Liver (tissue), 9 donors: ENCODE data around the gene OPA3. TPM values are rescaled to one million over a fixed set of nuclear protein-coding genes. Genes with fewer than 3 reads are reported as not detected.

Source experiments
- DNase-seq: peaks from one replicate; pipeline ENCODE4 v3.0.0-alpha.2; 2017; ENCODE audit warnings: low spot score
- H3K27ac ChIP-seq, 2 donors: one replicate each; pipeline ENCODE4 v1.7.0; 2013; ENCODE audit warnings: inconsistent platforms in 2 of 2, low read length in 2 of 2, control low read depth in 1 of 2, low read depth in 1 of 2, mild to moderate bottlenecking in 1 of 2
- H3K27me3 ChIP-seq, 4 donors: one replicate each; pipeline versions ENCODE4 v1.6.1 to v1.7.0; 2013; ENCODE audit warnings: low read length in 3 of 4, inconsistent platforms in 1 of 4, mild to moderate bottlenecking in 1 of 4, moderate library complexity in 1 of 4; ENCODE audit not compliant: control insufficient read depth in 4 of 4, insufficient read depth in 4 of 4
- H3K36me3 ChIP-seq, 4 donors: one replicate each; pipeline versions ENCODE4 v1.6.1 to v1.7.0; 2013; ENCODE audit warnings: low read length in 3 of 4, mild to moderate bottlenecking in 3 of 4, low read depth in 1 of 4, moderate library complexity in 1 of 4; ENCODE audit not compliant: control insufficient read depth in 4 of 4, insufficient read depth in 3 of 4
- H3K4me1 ChIP-seq, 4 donors: one replicate each; pipeline versions ENCODE4 v1.6.1 to v1.7.0; 2013; ENCODE audit warnings: low read length in 3 of 4, mild to moderate bottlenecking in 3 of 4, moderate library complexity in 1 of 4; ENCODE audit not compliant: control insufficient read depth in 4 of 4, insufficient read depth in 4 of 4
- H3K4me3 ChIP-seq, 3 donors: one replicate each; pipeline versions ENCODE4 v1.6.1 to v1.7.0; 2013; ENCODE audit warnings: low read length in 3 of 3, control low read depth in 1 of 3, low read depth in 1 of 3, mild to moderate bottlenecking in 1 of 3
- H3K9ac ChIP-seq, 2 donors: one replicate each; pipeline ENCODE4 v1.7.0; 2013; ENCODE audit warnings: low read length in 2 of 2, mild to moderate bottlenecking in 2 of 2, moderate library complexity in 2 of 2, control low read depth in 1 of 2, low read depth in 1 of 2
- H3K9me3 ChIP-seq, 4 donors: one replicate each; pipeline versions ENCODE4 v1.6.1 to v1.7.0; 2013; ENCODE audit warnings: low read length in 3 of 4; ENCODE audit not compliant: control insufficient read depth in 4 of 4
- EGR1 ChIP-seq, 2 donors: IDR thresholded peaks; 2 replicates each; pipeline ENCODE4 v1.6.1; 2016 to 2018; ENCODE audit warnings: antibody characterized with exemption in 2 of 2, low read depth in 2 of 2
- FOXA1 ChIP-seq: IDR thresholded peaks from 2 replicates; pipeline ENCODE4 v1.6.1; 2016; ENCODE audit warnings: antibody characterized with exemption
- FOXA2 ChIP-seq: IDR thresholded peaks from 2 replicates; pipeline ENCODE4 v1.6.1; 2016; ENCODE audit warnings: antibody characterized with exemption
- GABPA ChIP-seq, 2 donors: IDR thresholded peaks in 1 of 2; conservative IDR thresholded peaks in 1 of 2; 2 replicates each; pipeline ENCODE4 v1.6.1; 2016; ENCODE audit warnings: antibody characterized with exemption in 2 of 2, mild to moderate bottlenecking in 1 of 2, moderate library complexity in 1 of 2
- HNF4A ChIP-seq, 2 donors: conservative IDR thresholded peaks; 2 replicates each; pipeline ENCODE4 v1.6.1; 2016; ENCODE audit warnings: antibody characterized with exemption in 2 of 2, mild to moderate bottlenecking in 2 of 2
- JUND ChIP-seq, 2 donors: IDR thresholded peaks; 2 replicates each; pipeline ENCODE4 v1.6.1; 2016; ENCODE audit warnings: antibody characterized with exemption in 2 of 2
- NR2F2 ChIP-seq: IDR thresholded peaks from 2 replicates; pipeline ENCODE4 v1.6.1; 2016; ENCODE audit warnings: antibody characterized with exemption
- RAD21 ChIP-seq, 2 donors: IDR thresholded peaks; 2 replicates each; pipeline ENCODE4 v1.6.1; 2016; ENCODE audit warnings: antibody characterized with exemption in 2 of 2, mild to moderate bottlenecking in 2 of 2
- RXRA ChIP-seq, 2 donors: IDR thresholded peaks; 2 replicates each; pipeline ENCODE4 v1.6.1; 2017 to 2018; ENCODE audit warnings: antibody characterized with exemption in 2 of 2, mild to moderate bottlenecking in 1 of 2
- SP1 ChIP-seq: IDR thresholded peaks from 2 replicates; pipeline ENCODE4 v1.6.1; 2018; ENCODE audit warnings: antibody characterized with exemption, mild to moderate bottlenecking
- TAF1 ChIP-seq: conservative IDR thresholded peaks from 2 replicates; pipeline ENCODE4 v1.6.1; 2016; ENCODE audit warnings: antibody characterized with exemption, mild to moderate bottlenecking
- YY1 ChIP-seq: IDR thresholded peaks from 2 replicates; pipeline ENCODE4 v1.6.1; 2016; ENCODE audit warnings: antibody characterized with exemption, mild to moderate bottlenecking
- WGBS: extraction: QIAGEN DNeasy Blood & Tissue Kit; methylation state at CpG from one replicate; pipeline ENCODE4 v1.1.7; 2013; 5-methylcytosine and 5-hydroxymethylcytosine counted together
- polyA plus RNA-seq, 2 donors: library from polyadenylated mRNA; stranded (reverse) in 1 of 2; unstranded in 1 of 2; fragments of 200-250 nt in 1 of 2; fragments of >200 nt in 1 of 2; fragmentation: Nextera tagmentation in 1 of 2; extraction: Ambion mirVana in 1 of 2; gene quantifications; one replicate each; pipeline versions ENCODE4 v1.2.1 to v1.2.3, GENCODE V29; 2013 to 2015
- total RNA-seq, 2 donors: library from RNA; depleted of rRNA; stranded (reverse); fragments of >200 nt; gene quantifications; one replicate each; pipeline ENCODE4 v1.2.3, GENCODE V29; 2014
- TF ChIP-seq, protein P1 (sequence below): IDR thresholded peaks from 2 replicates; pipeline ENCODE4 v1.6.1; 2016; ENCODE audit warnings: antibody characterized with exemption, mild to moderate bottlenecking
- TF ChIP-seq, protein P2 (sequence below): IDR thresholded peaks from 2 replicates; pipeline ENCODE4 v1.6.1; 2016; ENCODE audit warnings: antibody characterized with exemption
- TF ChIP-seq, protein P3 (sequence below): IDR thresholded peaks from 2 replicates; pipeline ENCODE4 v1.6.1; 2016; ENCODE audit warnings: antibody characterized with exemption
- TF ChIP-seq, protein P4 (sequence below): fragments of 150-350 bp; IDR thresholded peaks from 2 replicates; pipeline ENCODE4 v1.5.1; 2017; ENCODE audit warnings: improper control_type of control experiment, low read depth, low read length; ENCODE audit not compliant: missing input control
- TF ChIP-seq, protein P5 (sequence below): IDR thresholded peaks from 2 replicates; pipeline ENCODE4 v1.6.1; 2016; ENCODE audit warnings: antibody characterized with exemption
- donor health status: healthy.
- donor health status: healthy.
- donor health status: healthy.
- donor health status: healthy.
- donor health status: healthy.

OPA3 gene
- total and polyA plus RNA-seq, 4 donors: 3.8 to 9.4 (median 6.2) TPM

DNA sequence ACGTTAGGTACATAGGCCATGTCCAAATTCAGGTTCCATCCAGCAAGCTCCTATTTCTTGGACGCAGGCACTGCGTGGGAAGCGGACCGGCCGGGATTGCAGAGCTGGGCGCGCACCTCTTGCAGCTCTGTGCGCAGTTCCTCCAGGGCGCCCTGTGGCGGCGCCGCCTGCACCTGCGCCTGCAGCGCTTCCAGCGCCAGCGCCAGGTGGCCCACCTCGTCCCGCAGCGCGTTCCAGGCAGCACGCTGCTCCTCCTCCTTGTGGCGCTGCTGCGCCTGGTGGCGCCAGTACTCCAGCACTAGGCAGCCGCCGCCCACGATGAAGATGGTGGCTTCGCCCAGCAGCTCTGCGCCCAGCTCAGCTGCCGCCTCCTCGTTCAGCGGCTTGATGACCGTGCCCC is 31.1 kb downstream of the OPA3 start:
- H3K9me3 ChIP-seq: no peaks in the 10 kb centered on the region
- H3K27me3 ChIP-seq: no peaks in the 10 kb centered on the region
- WGBS: 88% methylated on average over 34 of the region's 34 CpGs
- no peak for DNase-seq
- TF ChIP-seq FOXA1: no peak
- TF ChIP-seq EGR1 (IDR thresholded peaks at IDR 0.05; ENCODE audit: low read depth in 2 of 2): no peak
- no peak for TF ChIP-seq GABPA (IDR thresholded peaks at IDR 0.05 in 1 of 2, conservative IDR thresholded peaks at IDR 0.05 in 1 of 2)
- TF ChIP-seq NR2F2: no peak
- no peak for TF ChIP-seq RXRA (IDR thresholded peaks at IDR 0.05)
- TF ChIP-seq RAD21 (IDR thresholded peaks at IDR 0.05): no peak
- no peak for TF ChIP-seq TAF1
- TF ChIP-seq YY1: no peak
- TF ChIP-seq FOXA2: no peak
- TF ChIP-seq, protein P1, sequence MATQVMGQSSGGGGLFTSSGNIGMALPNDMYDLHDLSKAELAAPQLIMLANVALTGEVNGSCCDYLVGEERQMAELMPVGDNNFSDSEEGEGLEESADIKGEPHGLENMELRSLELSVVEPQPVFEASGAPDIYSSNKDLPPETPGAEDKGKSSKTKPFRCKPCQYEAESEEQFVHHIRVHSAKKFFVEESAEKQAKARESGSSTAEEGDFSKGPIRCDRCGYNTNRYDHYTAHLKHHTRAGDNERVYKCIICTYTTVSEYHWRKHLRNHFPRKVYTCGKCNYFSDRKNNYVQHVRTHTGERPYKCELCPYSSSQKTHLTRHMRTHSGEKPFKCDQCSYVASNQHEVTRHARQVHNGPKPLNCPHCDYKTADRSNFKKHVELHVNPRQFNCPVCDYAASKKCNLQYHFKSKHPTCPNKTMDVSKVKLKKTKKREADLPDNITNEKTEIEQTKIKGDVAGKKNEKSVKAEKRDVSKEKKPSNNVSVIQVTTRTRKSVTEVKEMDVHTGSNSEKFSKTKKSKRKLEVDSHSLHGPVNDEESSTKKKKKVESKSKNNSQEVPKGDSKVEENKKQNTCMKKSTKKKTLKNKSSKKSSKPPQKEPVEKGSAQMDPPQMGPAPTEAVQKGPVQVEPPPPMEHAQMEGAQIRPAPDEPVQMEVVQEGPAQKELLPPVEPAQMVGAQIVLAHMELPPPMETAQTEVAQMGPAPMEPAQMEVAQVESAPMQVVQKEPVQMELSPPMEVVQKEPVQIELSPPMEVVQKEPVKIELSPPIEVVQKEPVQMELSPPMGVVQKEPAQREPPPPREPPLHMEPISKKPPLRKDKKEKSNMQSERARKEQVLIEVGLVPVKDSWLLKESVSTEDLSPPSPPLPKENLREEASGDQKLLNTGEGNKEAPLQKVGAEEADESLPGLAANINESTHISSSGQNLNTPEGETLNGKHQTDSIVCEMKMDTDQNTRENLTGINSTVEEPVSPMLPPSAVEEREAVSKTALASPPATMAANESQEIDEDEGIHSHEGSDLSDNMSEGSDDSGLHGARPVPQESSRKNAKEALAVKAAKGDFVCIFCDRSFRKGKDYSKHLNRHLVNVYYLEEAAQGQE: no peak
- TF ChIP-seq, protein P2, sequence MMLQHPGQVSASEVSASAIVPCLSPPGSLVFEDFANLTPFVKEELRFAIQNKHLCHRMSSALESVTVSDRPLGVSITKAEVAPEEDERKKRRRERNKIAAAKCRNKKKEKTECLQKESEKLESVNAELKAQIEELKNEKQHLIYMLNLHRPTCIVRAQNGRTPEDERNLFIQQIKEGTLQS: no peak
- H3K36me3 ChIP-seq: peaks cover 0 to 11% (median 4%) of the 10 kb centered on the region in 4 donors
- no peak overlapping the region for H3K9ac ChIP-seq
- H3K4me3 ChIP-seq: no peak overlapping the region
- H3K27ac ChIP-seq: no peak overlapping the region
- no peaks in the 10 kb centered on the region for H3K4me1 ChIP-seq

DNA sequence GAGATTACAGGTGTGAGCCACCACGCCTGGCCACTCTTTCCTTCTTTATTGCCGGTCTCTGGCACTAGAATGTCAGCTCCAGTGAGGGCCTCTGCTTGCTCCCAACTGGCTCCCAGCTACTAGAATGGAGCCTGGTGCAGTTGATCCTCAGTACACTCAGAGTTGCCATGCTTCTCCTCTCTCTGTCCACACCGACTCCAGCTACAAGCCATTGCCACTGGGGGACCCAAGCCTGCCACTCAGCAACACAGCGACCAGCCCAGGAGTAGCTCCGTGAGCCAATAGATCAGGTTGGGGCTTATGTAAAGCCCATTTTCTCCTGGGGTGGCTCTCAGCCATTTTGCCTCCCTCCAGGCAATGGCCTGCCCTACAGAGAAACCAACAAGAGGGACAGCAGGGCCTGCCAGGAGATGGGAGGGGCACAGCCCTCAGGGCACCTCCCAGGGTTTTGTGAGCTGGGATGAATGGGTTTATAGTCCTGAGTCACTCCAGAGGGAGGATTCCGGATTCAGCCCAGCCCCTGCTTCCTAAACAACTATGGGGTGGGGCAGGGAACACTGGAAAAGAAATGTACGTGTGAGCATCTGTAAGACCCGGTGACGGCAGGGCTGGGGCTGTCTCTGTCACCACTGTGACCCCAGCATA is 36.5 kb downstream of the OPA3 start:
- Histone ChIP-seq H3K9me3 (no peaks in the 10 kb centered on the region), H3K27ac (no peak overlapping the region), H3K4me3 (no peak overlapping the region), H3K4me1 (no peaks in the 10 kb centered on the region), H3K36me3 (peaks cover 0 to 6% (median 2%) of the 10 kb centered on the region in 4 donors), H3K9ac (no peak overlapping the region), H3K27me3 (no peaks in the 10 kb centered on the region)
- DNase-seq: no peak
- TF ChIP-seq RAD21 (IDR thresholded peaks at IDR 0.05) (no peak), YY1 (no peak), TAF1 (no peak), NR2F2 (no peak), FOXA1 (no peak), EGR1 (IDR thresholded peaks at IDR 0.05; ENCODE audit: low read depth in 2 of 2) (no peak), JUND (IDR thresholded peaks at IDR 0.05) (no peak), HNF4A (conservative IDR thresholded peaks at IDR 0.05) (no peak), SP1 (no peak), GABPA (IDR thresholded peaks at IDR 0.05 in 1 of 2, conservative IDR thresholded peaks at IDR 0.05 in 1 of 2) (no peak), RXRA (IDR thresholded peaks at IDR 0.05) (no peak), FOXA2 (no peak)
- TF ChIP-seq, protein P3, sequence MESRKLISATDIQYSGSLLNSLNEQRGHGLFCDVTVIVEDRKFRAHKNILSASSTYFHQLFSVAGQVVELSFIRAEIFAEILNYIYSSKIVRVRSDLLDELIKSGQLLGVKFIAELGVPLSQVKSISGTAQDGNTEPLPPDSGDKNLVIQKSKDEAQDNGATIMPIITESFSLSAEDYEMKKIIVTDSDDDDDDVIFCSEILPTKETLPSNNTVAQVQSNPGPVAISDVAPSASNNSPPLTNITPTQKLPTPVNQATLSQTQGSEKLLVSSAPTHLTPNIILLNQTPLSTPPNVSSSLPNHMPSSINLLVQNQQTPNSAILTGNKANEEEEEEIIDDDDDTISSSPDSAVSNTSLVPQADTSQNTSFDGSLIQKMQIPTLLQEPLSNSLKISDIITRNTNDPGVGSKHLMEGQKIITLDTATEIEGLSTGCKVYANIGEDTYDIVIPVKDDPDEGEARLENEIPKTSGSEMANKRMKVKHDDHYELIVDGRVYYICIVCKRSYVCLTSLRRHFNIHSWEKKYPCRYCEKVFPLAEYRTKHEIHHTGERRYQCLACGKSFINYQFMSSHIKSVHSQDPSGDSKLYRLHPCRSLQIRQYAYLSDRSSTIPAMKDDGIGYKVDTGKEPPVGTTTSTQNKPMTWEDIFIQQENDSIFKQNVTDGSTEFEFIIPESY: no peak
- TF ChIP-seq, protein P4, sequence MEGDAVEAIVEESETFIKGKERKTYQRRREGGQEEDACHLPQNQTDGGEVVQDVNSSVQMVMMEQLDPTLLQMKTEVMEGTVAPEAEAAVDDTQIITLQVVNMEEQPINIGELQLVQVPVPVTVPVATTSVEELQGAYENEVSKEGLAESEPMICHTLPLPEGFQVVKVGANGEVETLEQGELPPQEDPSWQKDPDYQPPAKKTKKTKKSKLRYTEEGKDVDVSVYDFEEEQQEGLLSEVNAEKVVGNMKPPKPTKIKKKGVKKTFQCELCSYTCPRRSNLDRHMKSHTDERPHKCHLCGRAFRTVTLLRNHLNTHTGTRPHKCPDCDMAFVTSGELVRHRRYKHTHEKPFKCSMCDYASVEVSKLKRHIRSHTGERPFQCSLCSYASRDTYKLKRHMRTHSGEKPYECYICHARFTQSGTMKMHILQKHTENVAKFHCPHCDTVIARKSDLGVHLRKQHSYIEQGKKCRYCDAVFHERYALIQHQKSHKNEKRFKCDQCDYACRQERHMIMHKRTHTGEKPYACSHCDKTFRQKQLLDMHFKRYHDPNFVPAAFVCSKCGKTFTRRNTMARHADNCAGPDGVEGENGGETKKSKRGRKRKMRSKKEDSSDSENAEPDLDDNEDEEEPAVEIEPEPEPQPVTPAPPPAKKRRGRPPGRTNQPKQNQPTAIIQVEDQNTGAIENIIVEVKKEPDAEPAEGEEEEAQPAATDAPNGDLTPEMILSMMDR: no peak
- TF ChIP-seq, protein P5, sequence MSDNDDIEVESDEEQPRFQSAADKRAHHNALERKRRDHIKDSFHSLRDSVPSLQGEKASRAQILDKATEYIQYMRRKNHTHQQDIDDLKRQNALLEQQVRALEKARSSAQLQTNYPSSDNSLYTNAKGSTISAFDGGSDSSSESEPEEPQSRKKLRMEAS: no peak
- TF ChIP-seq, protein P1: no peak
- TF ChIP-seq, protein P2: no peak
- 96% methylated on average over 9 of the region's 9 CpGs for WGBS
